HG02885 (cell line): ENCODE data around the gene IGFBP4.

ENCODE experiments used
- ATAC-seq: cut with Tn5 transposase; IDR thresholded peaks from one replicate; pipeline ENCODE4 v1.9.1; 2021; ENCODE audit warnings: mild to moderate bottlenecking; ENCODE audit not compliant: unreplicated experiment, poor library complexity

IGFBP4 gene

GRCh38 chr17:40430272-40431230 lies 12.7 kb upstream of the IGFBP4 start:
- no peak for ATAC-seq

DNA sequence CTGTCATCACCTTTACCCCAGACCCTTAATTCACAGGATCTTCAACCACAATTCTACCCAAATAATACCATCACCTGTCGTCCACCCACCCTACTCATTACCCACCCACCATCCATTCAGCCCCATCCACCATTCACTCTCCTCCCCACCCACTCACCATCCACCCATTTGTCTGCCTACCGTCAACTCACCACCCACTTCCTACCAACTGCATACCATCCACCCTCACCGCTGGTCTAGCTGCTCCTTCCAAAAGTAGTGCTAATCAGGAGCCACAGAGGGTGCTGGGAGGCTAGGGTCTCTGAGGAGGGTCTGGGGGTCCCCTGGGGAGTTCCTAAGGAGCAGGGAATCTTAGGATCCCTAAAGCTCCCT lies 12.0 kb upstream of the IGFBP4 start:
- ATAC-seq = no peak

DNA sequence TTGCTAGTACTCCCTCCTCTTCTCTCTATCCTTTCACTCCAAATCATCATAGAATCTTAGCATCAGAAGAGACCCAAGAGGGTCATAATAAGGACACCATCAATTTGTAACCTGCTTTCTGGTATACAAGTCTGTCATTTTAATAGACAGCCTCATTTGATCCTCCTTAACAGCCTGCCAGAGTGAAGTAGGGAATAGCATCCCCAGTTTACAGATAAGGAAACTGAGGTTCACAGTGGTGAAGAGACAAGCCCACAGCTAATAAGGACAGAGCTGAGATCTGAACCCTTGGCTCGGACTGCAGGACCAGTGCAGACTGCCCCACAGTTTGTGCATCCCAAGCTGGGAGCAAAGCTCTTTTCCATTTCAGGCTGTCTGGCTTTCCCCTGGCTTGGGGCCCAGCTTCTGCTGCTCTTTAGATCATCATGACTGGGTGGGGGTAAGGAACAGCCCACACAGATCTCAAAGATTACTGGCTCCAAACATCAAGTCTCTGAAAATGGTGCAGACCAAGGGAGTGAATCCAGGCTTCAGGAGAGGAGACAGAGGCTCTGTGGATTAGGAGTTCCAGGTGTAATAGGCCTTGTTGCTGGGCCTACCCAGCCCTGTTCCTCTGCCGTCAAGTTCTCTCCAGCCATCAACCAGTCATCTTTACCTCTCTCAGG lies 10.3 kb upstream of the IGFBP4 start:
- no peak for ATAC-seq

DNA sequence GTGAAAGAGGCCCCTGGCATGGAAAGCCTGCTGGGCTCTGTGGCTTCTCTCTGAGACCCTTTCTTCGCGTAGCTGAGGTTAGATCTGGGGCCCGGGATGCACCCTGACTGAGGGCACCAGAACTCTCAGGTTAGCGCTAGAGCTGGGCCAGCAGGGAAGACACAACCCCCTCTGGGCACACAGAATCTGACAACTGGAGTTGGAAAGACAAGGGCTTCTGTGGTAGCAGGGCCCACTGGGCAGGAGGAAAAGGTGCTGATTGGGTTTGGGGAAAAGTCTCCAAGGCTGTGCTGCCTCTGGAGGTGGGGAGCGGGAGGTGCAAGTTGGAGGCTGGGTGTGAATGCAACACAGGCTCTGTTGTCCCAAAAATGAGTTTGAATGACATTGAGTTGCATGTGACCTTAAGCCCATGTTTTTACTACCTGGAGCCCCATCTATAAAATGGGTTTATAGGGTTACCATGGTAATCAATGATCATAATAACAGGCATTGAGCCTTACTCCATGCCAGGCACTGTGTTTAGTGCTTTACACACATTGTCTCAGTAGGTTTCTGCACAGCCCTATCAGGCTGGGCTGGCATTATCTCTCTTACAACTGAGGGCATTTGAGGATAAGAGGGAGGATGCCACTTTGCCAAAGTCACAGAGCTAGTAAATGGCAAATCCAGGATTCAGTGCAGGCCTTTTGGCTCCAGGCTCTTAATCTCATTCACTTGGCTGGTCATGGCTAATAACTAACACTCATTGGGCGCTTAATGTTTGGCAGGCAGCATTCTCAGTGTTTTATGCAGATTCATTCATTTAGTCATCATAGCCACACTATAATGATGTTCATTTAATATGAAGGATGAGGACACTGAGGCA lies 9.5 kb upstream of the IGFBP4 start:
- no peak for ATAC-seq

DNA sequence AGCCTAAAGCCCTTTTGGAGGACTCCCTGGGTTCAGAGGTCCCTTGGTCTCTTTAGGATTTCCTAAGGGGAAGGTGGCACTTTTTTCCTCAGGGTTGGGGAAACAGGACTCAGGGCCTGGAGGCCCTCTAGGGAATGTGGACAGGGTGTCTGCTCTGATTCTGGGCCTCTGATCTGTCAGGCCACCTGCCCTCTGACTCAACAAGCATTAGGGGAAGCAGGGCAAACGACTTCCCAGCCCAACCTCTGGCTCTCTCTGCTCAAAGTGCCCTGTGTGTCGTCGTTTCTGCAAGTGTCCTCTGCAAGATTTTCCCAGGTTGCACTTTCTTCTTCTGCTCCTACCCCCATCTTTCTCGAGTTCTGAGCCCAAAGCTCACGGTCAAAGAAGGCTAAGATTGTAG lies 6.6 kb upstream of the IGFBP4 start:
- no peak for ATAC-seq

GRCh38 chr17:40437095-40437732 lies 6.0 kb upstream of the IGFBP4 start:
- ATAC-seq = no peak

GRCh38 chr17:40440166-40440565 lies 3.1 kb upstream of the IGFBP4 start:
- ATAC-seq = no peak

GRCh38 chr17:40442392-40443195 lies 656 bp upstream of the IGFBP4 start:
- no peak for ATAC-seq

- ATAC-seq = no peak
These were observed 994 bp downstream of the IGFBP4 start for GRCh38 chr17:40443988-40444899.

GRCh38 chr17:40445751-40446468 lies 2.7 kb downstream of the IGFBP4 start:
- no peak for ATAC-seq

DNA sequence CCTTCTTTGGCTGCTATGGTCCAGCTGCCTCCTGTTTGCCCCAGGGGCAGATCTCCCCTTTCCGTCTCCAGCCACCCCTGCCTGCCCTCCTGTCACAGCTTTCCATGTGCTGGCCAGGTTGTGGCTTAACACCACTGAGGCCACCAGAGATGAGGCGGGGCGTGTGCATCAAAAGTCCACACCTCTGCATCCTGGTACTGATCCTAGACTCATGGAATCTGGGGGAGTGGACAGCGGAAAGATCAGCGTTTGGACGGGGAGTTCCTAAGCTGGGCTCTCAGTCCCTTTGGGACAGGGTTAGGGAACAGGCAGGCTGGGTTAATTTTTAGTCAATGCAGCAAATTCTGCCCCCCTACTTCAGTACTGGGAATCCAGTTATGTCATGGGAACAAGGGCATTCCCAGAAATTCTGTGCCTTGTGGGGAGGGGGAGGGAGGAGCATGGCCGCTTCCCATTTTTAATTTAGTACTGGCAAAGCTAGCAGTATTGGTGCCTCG lies 3.9 kb downstream of the IGFBP4 start:
- no peak for ATAC-seq

GRCh38 chr17:40447806-40448205 lies 4.6 kb downstream of the IGFBP4 start:
- ATAC-seq = no peak

GRCh38 chr17:40448213-40448638 lies 5.0 kb downstream of the IGFBP4 start:
- no peak for ATAC-seq

GRCh38 chr17:40448639-40449261 lies 5.5 kb downstream of the IGFBP4 start:
- ATAC-seq = no peak

- ATAC-seq = no peak
These were observed 6.9 kb downstream of the IGFBP4 start for GRCh38 chr17:40450175-40450574.

- ATAC-seq = no peak
These were observed 8.2 kb downstream of the IGFBP4 start for GRCh38 chr17:40451420-40451819.

DNA sequence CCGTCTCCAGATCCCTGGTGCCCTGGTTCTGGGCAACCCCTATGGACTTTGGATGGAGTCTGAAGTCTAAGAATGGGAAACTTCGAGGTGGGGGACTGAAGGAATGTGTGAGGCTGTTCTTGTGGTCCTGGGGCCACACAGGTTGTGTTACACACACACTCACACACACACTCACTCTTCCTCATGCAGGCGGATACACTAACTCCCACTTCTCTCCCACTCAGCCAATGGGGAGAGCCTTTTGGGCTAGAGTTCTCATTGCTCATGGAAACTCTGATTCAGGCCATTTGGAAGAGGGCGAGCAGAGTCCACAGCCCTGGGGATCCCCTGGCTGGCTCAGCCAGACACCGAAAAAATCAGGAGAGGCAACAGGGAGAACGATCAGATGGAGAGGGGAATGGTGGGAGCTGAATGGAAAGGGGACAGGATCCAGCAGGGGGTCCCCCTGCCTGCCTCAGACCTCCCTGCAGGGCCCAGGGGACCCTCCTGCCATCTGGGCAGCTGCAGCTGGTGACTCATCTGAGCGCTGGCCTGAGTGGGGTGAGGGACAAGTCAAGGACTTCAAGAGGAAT lies 9.1 kb downstream of the IGFBP4 start:
- ATAC-seq = no peak
